H1 (cell line): ENCODE measurements around the gene TRIM44. TPM values are rescaled to one million over a fixed set of nuclear protein-coding genes. Genes with fewer than 3 reads are reported as not detected.

Experiments
- CTCF ChIA-PET: fragments of 300-600 bp; sonication (Branson Sonifier 250); formaldehyde crosslinking; loops from one replicate; lab custom pipeline; 2021; ENCODE audit not compliant: partially characterized antibody; lab: Charles Lee
- POLR2A ChIA-PET: fragments of 300-600 bp; sonication (Branson Sonifier 250); formaldehyde crosslinking; loops from one replicate; lab custom pipeline; 2021; ENCODE audit warnings: inconsistent platforms; ENCODE audit not compliant: partially characterized antibody; lab: Charles Lee
- DNase-seq, 2 experiments: peaks; one replicate each; pipeline versions ENCODE4 v3.0.0 to v3.0.0-alpha.2; 2010 to 2022; ENCODE audit warnings: low spot score in 2 of 2, low read depth in 1 of 2, mixed read lengths in 1 of 2
- FAIRE-seq: peaks from 2 replicates; lab custom pipeline; 2011; peaks lifted over from hg19 to GRCh38; lab: Jason Lieb, UNC
- H2AFZ ChIP-seq: 2 replicates; pipeline ENCODE4 v1.8.1; 2012; ENCODE audit warnings: low read length, inconsistent platforms
- H2AK5ac ChIP-seq: 2 replicates; pipeline ENCODE4 v1.6.1; 2013; ENCODE audit warnings: low read depth, low read length
- H2BK120ac ChIP-seq: replicated peaks from 2 replicates; pipeline ENCODE3; 2013; ENCODE audit warnings: low read depth, low read length, inconsistent platforms
- H2BK12ac ChIP-seq: 2 replicates; pipeline ENCODE4 v1.6.1; 2013; ENCODE audit warnings: low read depth, low read length
- H2BK15ac ChIP-seq: 2 replicates; pipeline ENCODE4 v1.6.1; 2013; ENCODE audit warnings: low read length
- H2BK20ac ChIP-seq: 2 replicates; pipeline ENCODE4 v1.6.1; 2013; ENCODE audit warnings: low read length
- H2BK5ac ChIP-seq: 2 replicates; pipeline ENCODE4 v1.6.1; 2013; ENCODE audit warnings: low read depth, low read length
- H3K14ac ChIP-seq: 2 replicates; pipeline ENCODE4 v1.6.1; 2013; ENCODE audit warnings: inconsistent platforms; ENCODE audit not compliant: insufficient read length
- H3K18ac ChIP-seq: 2 replicates; pipeline ENCODE4 v1.6.1; 2013; ENCODE audit warnings: low read length; ENCODE audit errors: extremely low read depth
- H3K23ac ChIP-seq: 2 replicates; pipeline ENCODE4 v1.6.1; 2013; ENCODE audit warnings: inconsistent platforms; ENCODE audit not compliant: insufficient read length
- H3K23me2 ChIP-seq: 2 replicates; pipeline ENCODE4 v1.6.1; 2013; ENCODE audit warnings: low read depth, low read length
- H3K27ac ChIP-seq: 2 replicates; pipeline ENCODE4 v1.6.1; 2011; ENCODE audit warnings: low read depth, low read length, inconsistent platforms
- H3K27me3 ChIP-seq, 4 experiments: replicated peaks in 1 of 4; 1 replicate in 1 of 4; 2 replicates in 3 of 4; pipeline versions ENCODE4 v1.6.1 to v1.8.1; 2011 to 2013; ENCODE audit warnings: low read length in 3 of 4, mild to moderate bottlenecking in 3 of 4, inconsistent platforms in 2 of 4, mixed read lengths in 2 of 4, moderate library complexity in 1 of 4; ENCODE audit not compliant: control insufficient read depth in 3 of 4, insufficient read depth in 3 of 4; ENCODE audit errors: extremely low read depth in 1 of 4
- H3K36me3 ChIP-seq, 4 experiments: 2 replicates each; pipeline versions ENCODE4 v1.6.1 to v1.8.1; 2011 to 2013; ENCODE audit warnings: mild to moderate bottlenecking in 4 of 4, low read length in 3 of 4, moderate library complexity in 2 of 4, control low read depth in 1 of 4, inconsistent platforms in 1 of 4; ENCODE audit not compliant: insufficient read depth in 4 of 4, control insufficient read depth in 2 of 4
- H3K4ac ChIP-seq: replicated peaks from 2 replicates; pipeline ENCODE3; 2013; ENCODE audit warnings: low read length, low read depth, mixed read lengths, inconsistent platforms; ENCODE audit not compliant: insufficient read length
- H3K4me1 ChIP-seq, 4 experiments: replicated peaks in 1 of 4; 1 replicate in 1 of 4; 2 replicates in 3 of 4; pipeline versions ENCODE4 v1.6.1 to v1.8.1; 2011 to 2013; ENCODE audit warnings: low read length in 3 of 4, inconsistent platforms in 2 of 4, mixed read lengths in 1 of 4; ENCODE audit not compliant: insufficient read depth in 4 of 4, control insufficient read depth in 3 of 4
- H3K4me2 ChIP-seq, 2 experiments: 2 replicates each; pipeline versions ENCODE4 v1.6.1 to v1.8.1; 2011 to 2013; ENCODE audit warnings: low read depth in 2 of 2, low read length in 2 of 2, control low read depth in 1 of 2, inconsistent platforms in 1 of 2, mild to moderate bottlenecking in 1 of 2; ENCODE audit not compliant: insufficient read depth in 1 of 2
- H3K4me3 ChIP-seq, 4 experiments: fragments of 200-600, 300-600 bp in 1 of 4; sonication (generic), shearing (Covaris generic), sonication (Bioruptor Twin) in 1 of 4; 2 replicates each; pipeline versions ENCODE4 v1.5.1 to v1.8.1; 2011 to 2016; ENCODE audit warnings: low read length in 4 of 4, low read depth in 3 of 4, control low read depth in 2 of 4, inconsistent platforms in 2 of 4, mild to moderate bottlenecking in 2 of 4, mixed read lengths in 1 of 4, moderate library complexity in 1 of 4; ENCODE audit not compliant: insufficient read depth in 2 of 4; ENCODE audit errors: extremely low read depth in 1 of 4
- H3K56ac ChIP-seq: replicated peaks from 2 replicates; pipeline ENCODE3; 2013; ENCODE audit warnings: low read depth, mild to moderate bottlenecking, mixed read lengths, low read length, inconsistent platforms; ENCODE audit not compliant: insufficient read length
- H3K79me1 ChIP-seq: 2 replicates; pipeline ENCODE4 v1.6.1; 2013; ENCODE audit warnings: low read depth, low read length, control low read depth
- H3K79me2 ChIP-seq, 2 experiments: 2 replicates each; pipeline versions ENCODE4 v1.6.1 to v1.8.1; 2012 to 2013; ENCODE audit warnings: low read length in 2 of 2, mild to moderate bottlenecking in 2 of 2, inconsistent platforms in 1 of 2; ENCODE audit not compliant: insufficient read depth in 2 of 2, control insufficient read depth in 1 of 2
- H3K9ac ChIP-seq, 4 experiments: replicated peaks in 1 of 4; 1 replicate in 1 of 4; 2 replicates in 3 of 4; pipeline versions ENCODE4 v1.6.1 to v1.8.1; 2011 to 2013; ENCODE audit warnings: low read depth in 3 of 4, low read length in 3 of 4, control low read depth in 2 of 4, mild to moderate bottlenecking in 2 of 4, moderate library complexity in 2 of 4, inconsistent platforms in 1 of 4; ENCODE audit errors: extremely low read depth in 1 of 4
- H3K9me3 ChIP-seq, 2 experiments: 2 replicates each; pipeline versions ENCODE4 v1.6.1 to v1.8.1; 2012 to 2013; ENCODE audit warnings: mild to moderate bottlenecking in 2 of 2, moderate library complexity in 2 of 2, control low read depth in 1 of 2, inconsistent platforms in 1 of 2, low read depth in 1 of 2, low read length in 1 of 2, mixed read lengths in 1 of 2; ENCODE audit not compliant: insufficient read depth in 2 of 2
- H4K20me1 ChIP-seq, 2 experiments: replicated peaks in 1 of 2; 2 replicates each; pipeline versions ENCODE3 to v1.8.1; 2011 to 2013; ENCODE audit warnings: inconsistent platforms in 2 of 2, low read length in 2 of 2, mild to moderate bottlenecking in 1 of 2; ENCODE audit not compliant: insufficient read depth in 2 of 2, control insufficient read depth in 1 of 2
- H4K5ac ChIP-seq: 2 replicates; pipeline ENCODE4 v1.6.1; 2013; ENCODE audit warnings: low read length, low read depth, mixed read lengths, inconsistent platforms; ENCODE audit not compliant: insufficient read length
- H4K8ac ChIP-seq: 2 replicates; pipeline ENCODE4 v1.8.0; 2013; ENCODE audit warnings: mild to moderate bottlenecking, moderate library complexity, low read length, inconsistent platforms; ENCODE audit not compliant: insufficient read depth; ENCODE audit errors: extremely low read depth
- H4K91ac ChIP-seq: replicated peaks from 2 replicates; pipeline ENCODE3; 2013; ENCODE audit warnings: low read length, mixed read lengths, inconsistent platforms; ENCODE audit not compliant: insufficient read length
- BCL11A ChIP-seq, 2 experiments: IDR thresholded peaks; one replicate each; pipeline ENCODE4 v1.6.1; 2011; ENCODE audit warnings: low read depth in 2 of 2, low read length in 2 of 2, mild to moderate bottlenecking in 2 of 2
- CBX5 ChIP-seq: fragments of 300-800, 300-1000 bp; sonication (generic); IDR thresholded peaks from 2 replicates; pipeline ENCODE4 v1.7.1; 2016; ENCODE audit warnings: antibody characterized with exemption, low read length, low read depth
- CBX8 ChIP-seq: fragments of 300-800, 300-1000 bp; sonication (generic); IDR thresholded peaks from 2 replicates; pipeline ENCODE4 v1.7.1; 2016; ENCODE audit warnings: low read depth, low read length, borderline replicate concordance
- CTCF ChIP-seq, 3 experiments: IDR thresholded peaks; 1 replicate in 2 of 3; 2 replicates in 1 of 3; pipeline versions ENCODE4 v1.5.1 to v1.6.1; 2011; ENCODE audit warnings: low read length in 3 of 3, mild to moderate bottlenecking in 3 of 3, inconsistent platforms in 2 of 3, low read depth in 1 of 3, moderate library complexity in 1 of 3; ENCODE audit not compliant: insufficient read depth in 1 of 3; ENCODE audit errors: control extremely low read depth in 1 of 3
- EZH2 ChIP-seq: fragments of 200-600 bp; sonication (generic); IDR thresholded peaks from 2 replicates; pipeline ENCODE4 v1.7.1; 2012; ENCODE audit warnings: low read depth, mild to moderate bottlenecking, moderate library complexity, low read length, inconsistent platforms; ENCODE audit not compliant: severe bottlenecking
- FOSL1 ChIP-seq: IDR thresholded peaks from 2 replicates; pipeline ENCODE4 v1.6.1; 2011; ENCODE audit warnings: mild to moderate bottlenecking, low read depth, low read length, moderate library complexity; ENCODE audit not compliant: insufficient read depth
- JUN ChIP-seq: IDR thresholded peaks from 2 replicates; pipeline ENCODE4 v1.6.1; 2011; ENCODE audit warnings: low read depth, mild to moderate bottlenecking, improper control_type of control experiment, low read length
- SP1 ChIP-seq: IDR thresholded peaks from 2 replicates; pipeline ENCODE4 v1.6.1; 2011; ENCODE audit warnings: low read depth, low read length
- SP2 ChIP-seq: IDR thresholded peaks from 2 replicates; pipeline ENCODE4 v1.6.1; 2012; ENCODE audit warnings: mild to moderate bottlenecking, low read length, inconsistent platforms
- TAF1 ChIP-seq: IDR thresholded peaks from 2 replicates; pipeline ENCODE4 v1.6.1; 2011; ENCODE audit warnings: mild to moderate bottlenecking, low read depth, low read length
- WGBS, 2 experiments: shearing (Covaris generic) in 1 of 2; methylation state at CpG; one replicate each; pipeline versions ENCODE4 v1.1.6 to v1.1.7; 2013 to 2015; ENCODE audit warnings: low lambda C conversion rate in 2 of 2, mixed read lengths in 2 of 2, inconsistent platforms in 1 of 2, low coverage in 1 of 2, missing lambda C conversion rate in 1 of 2; ENCODE audit not compliant: insufficient replicate concordance in 2 of 2, insufficient coverage in 1 of 2, insufficient read length in 1 of 2; ENCODE audit errors: extremely low coverage in 1 of 2, missing lambda C conversion rate in 1 of 2; 5-methylcytosine and 5-hydroxymethylcytosine counted together
- polyA plus RNA-seq, 7 experiments: library from polyadenylated mRNA; depleted of rRNA in 3 of 7; stranded (reverse) in 5 of 7; unstranded in 2 of 7; fragments of >200 nt in 5 of 7; fragments of 200-250 nt in 2 of 7; gene quantifications; 1 replicate in 5 of 7; 2 replicates in 1 of 7; 4 replicates in 1 of 7; pipeline versions ENCODE4 v1.2.1 to v1.2.3, GENCODE V29; 2011 to 2013; ENCODE audit warnings: missing spikeins in 2 of 7, mixed read lengths in 2 of 7
- total RNA-seq: library from RNA; stranded (reverse); fragmentation: NEBNext Ultra II Directional; extraction: Animal tissue kit (Norgen Biotek cat#: 25700); gene quantifications from 2 replicates; pipeline ENCODE4 v1.2.1, GENCODE V29; 2021
- TF ChIP-seq, protein P1 (sequence below): IDR thresholded peaks from 2 replicates; pipeline ENCODE4 v1.6.1; 2011; ENCODE audit warnings: low read depth, mild to moderate bottlenecking, low read length; ENCODE audit not compliant: insufficient read depth

TRIM44 gene
- total and polyA plus RNA-seq, 2 of the 8 experiments (the other 6 are each of a cell fraction or from before 2014, with no cell fraction given): 13.9 to 34.4 TPM

DNA sequence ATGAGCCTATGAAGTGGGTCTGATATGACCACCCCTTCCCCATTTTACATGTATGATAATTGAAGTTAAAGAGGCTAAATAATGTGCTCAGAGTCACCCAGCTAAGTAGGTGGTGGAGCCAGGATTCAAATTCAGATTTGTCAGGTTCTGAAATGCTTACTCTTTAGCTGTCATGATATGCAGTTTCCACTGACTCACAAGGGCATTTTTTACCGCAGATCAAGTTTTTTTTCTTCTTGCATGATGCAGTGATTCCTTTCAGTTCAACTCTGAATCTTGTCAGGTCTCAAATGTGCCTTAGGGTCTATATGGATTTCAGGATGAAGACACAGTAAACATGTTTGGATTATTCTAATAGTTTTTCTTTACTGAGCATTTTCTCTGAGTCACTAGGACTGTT is 12.6 kb upstream of the TRIM44 start:
- Histone ChIP-seq H3K23ac (no peak overlapping the region), H3K18ac (no peak overlapping the region), H3K4me2 (no peak overlapping the region), H3K79me2 (no peaks in the 10 kb centered on the region), H3K27me3 (peaks cover 0 to 3% (median 0%) of the 10 kb centered on the region in 4 experiments; a peak in 1 of 7 replicates), H3K36me3 (no peaks in the 10 kb centered on the region), H2BK120ac (no peak overlapping the region), H3K4ac (no peak overlapping the region), H3K79me1 (no peaks in the 10 kb centered on the region), H2AFZ (no peak overlapping the region), H3K9ac (no peak overlapping the region), H2BK15ac (no peak overlapping the region), H3K23me2 (no peaks in the 10 kb centered on the region), H3K4me1 (peaks cover 0 to 5% (median under 1%) of the 10 kb centered on the region in 4 experiments; a peak in 3 of 7 replicates), H4K5ac (no peak overlapping the region), H3K9me3 (no peaks in the 10 kb centered on the region), H3K56ac (no peak overlapping the region), H4K91ac (no peak overlapping the region), H3K14ac (no peak overlapping the region), H4K20me1 (no peaks in the 10 kb centered on the region), H2AK5ac (no peak overlapping the region), H4K8ac (no peak overlapping the region), H3K27ac (no peak overlapping the region), H2BK12ac (no peak overlapping the region), H2BK5ac (no peak overlapping the region), H2BK20ac (no peak overlapping the region), H3K4me3 (no peak overlapping the region)
- 100% methylated on average over 1 of the region's 1 CpG; no CpG with 5 or more reads in 1 of the 2 experiments for WGBS, 2 experiments
- DNase-seq: no peak
- no peak for FAIRE-seq
- CTCF ChIA-PET: interaction anchor here (0.7 kb wide), 1 partner anchor 182 kb away, joined by 3 read pairs; no protein-coding TSS in a partner anchor
- POLR2A ChIA-PET: no interaction called here
- TF ChIP-seq JUN: no peak
- TF ChIP-seq FOSL1: no peak
- TF ChIP-seq CBX8: no peak
- TF ChIP-seq SP2: no peak
- TF ChIP-seq EZH2: no peak
- no peak for TF ChIP-seq CBX5
- TF ChIP-seq CTCF (IDR thresholded peaks at IDR 0.05; ENCODE audit: control extremely low read depth in 1 of 3, insufficient read depth in 1 of 3, low read depth in 1 of 3, low read length in 3 of 3): no peak
- no peak for TF ChIP-seq SP1
- no peak for TF ChIP-seq BCL11A (IDR thresholded peaks at IDR 0.05; ENCODE audit: low read depth in 2 of 2, low read length in 2 of 2)
- TF ChIP-seq, protein P1, sequence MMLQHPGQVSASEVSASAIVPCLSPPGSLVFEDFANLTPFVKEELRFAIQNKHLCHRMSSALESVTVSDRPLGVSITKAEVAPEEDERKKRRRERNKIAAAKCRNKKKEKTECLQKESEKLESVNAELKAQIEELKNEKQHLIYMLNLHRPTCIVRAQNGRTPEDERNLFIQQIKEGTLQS: no peak
- no peak for TF ChIP-seq TAF1
